ENCODE data around the gene CACNA2D2. TPM values are rescaled to one million over a fixed set of nuclear protein-coding genes. Genes with fewer than 3 reads are reported as not detected.

The CACNA2D2 gene
- total and polyA plus RNA-seq, 4 donors = 0.10 to 0.19 (median 0.15) TPM

GRCh38 chr3:50333744-50334328 lies 169.6 kb downstream of the CACNA2D2 start:
- peaks cover 6 to 40% (median 22%) of the 10 kb centered on the region in 4 donors for H3K4me1 ChIP-seq (ENCODE audit: control insufficient read depth in 4 of 4, insufficient read depth in 4 of 4, low read length in 3 of 4)
- H3K36me3 ChIP-seq (ENCODE audit: control insufficient read depth in 4 of 4, insufficient read depth in 3 of 4, low read depth in 1 of 4, low read length in 3 of 4) = peaks cover 4 to 30% (median 16%) of the 10 kb centered on the region in 4 donors
- DNase-seq (ENCODE audit: low spot score) = no peak
- no peaks in the 10 kb centered on the region for H3K9me3 ChIP-seq (ENCODE audit: control insufficient read depth in 4 of 4, low read length in 3 of 4)
- peak overlapping the region in 1 of 2 donors; percentile 24 for H3K9ac ChIP-seq (ENCODE audit: low read depth in 1 of 2, low read length in 2 of 2)
- no peak overlapping the region for H3K4me3 ChIP-seq (ENCODE audit: low read depth in 1 of 3, low read length in 3 of 3)
- WGBS = 77% methylated on average over 12 of the region's 12 CpGs
- TF ChIP-seq SP1 (IDR thresholded peaks at IDR 0.05) (peak; percentile 46), NR2F2 (IDR thresholded peaks at IDR 0.05) (peak; percentile 65), GABPA (IDR thresholded peaks at IDR 0.05 in 1 of 2, conservative IDR thresholded peaks at IDR 0.05 in 1 of 2) (no peak), JUND (IDR thresholded peaks at IDR 0.05) (peak in 1 of 2 donors; percentile 52)
- no peaks in the 10 kb centered on the region for H3K27me3 ChIP-seq (ENCODE audit: control insufficient read depth in 4 of 4, insufficient read depth in 4 of 4, low read length in 3 of 4)
- H3K27ac ChIP-seq (ENCODE audit: low read depth in 1 of 2, low read length in 2 of 2) = peak overlapping the region; percentile 40 to 56

GRCh38 chr3:50331364-50331907 lies 172.0 kb downstream of the CACNA2D2 start:
- WGBS = 96% methylated on average over 19 of the region's 19 CpGs
- H3K27me3 ChIP-seq (ENCODE audit: control insufficient read depth in 4 of 4, insufficient read depth in 4 of 4, low read length in 3 of 4) = no peaks in the 10 kb centered on the region
- H3K9me3 ChIP-seq (ENCODE audit: control insufficient read depth in 4 of 4, low read length in 3 of 4) = no peaks in the 10 kb centered on the region
- peaks cover 9 to 49% (median 31%) of the 10 kb centered on the region in 4 donors for H3K4me1 ChIP-seq (ENCODE audit: control insufficient read depth in 4 of 4, insufficient read depth in 4 of 4, low read length in 3 of 4)
- H3K4me3 ChIP-seq (ENCODE audit: low read depth in 1 of 3, low read length in 3 of 3) = no peak overlapping the region
- H3K9ac ChIP-seq (ENCODE audit: low read depth in 1 of 2, low read length in 2 of 2) = no peak overlapping the region
- H3K36me3 ChIP-seq (ENCODE audit: control insufficient read depth in 4 of 4, insufficient read depth in 3 of 4, low read depth in 1 of 4, low read length in 3 of 4) = peaks cover 4 to 30% (median 16%) of the 10 kb centered on the region in 4 donors
- DNase-seq (ENCODE audit: low spot score) = no peak
- TF ChIP-seq FOXA2 (IDR thresholded peaks at IDR 0.05) = no peak
- no peak for TF ChIP-seq HNF4G (IDR thresholded peaks at IDR 0.05)
- no peak for TF ChIP-seq HNF4A (conservative IDR thresholded peaks at IDR 0.05)
- TF ChIP-seq CTCF (IDR thresholded peaks at IDR 0.05; ENCODE audit: low read depth, low read length, missing input control) = no peak
- TF ChIP-seq RAD21 (IDR thresholded peaks at IDR 0.05) = no peak
- no peak for TF ChIP-seq NR2F2 (IDR thresholded peaks at IDR 0.05)
- TF ChIP-seq FOXA1 (IDR thresholded peaks at IDR 0.05) = no peak
- TF ChIP-seq ZBTB33 (IDR thresholded peaks at IDR 0.05) = no peak
- no peak for TF ChIP-seq REST (IDR thresholded peaks at IDR 0.05)
- TF ChIP-seq YY1 (IDR thresholded peaks at IDR 0.05) = no peak
- TF ChIP-seq ATF3 (IDR thresholded peaks at IDR 0.05) = no peak
- no peak overlapping the region for H3K27ac ChIP-seq (ENCODE audit: low read depth in 1 of 2, low read length in 2 of 2)

Data from liver (tissue), 9 donors.